Cortex of kidney (tissue), 1 donor: ENCODE data around the gene PARP16.

ENCODE experiments used
- DNase-seq: peaks from one replicate; lab custom pipeline; 2025; lab: John Stamatoyannopoulos, UW

The PARP16 gene, protein sequence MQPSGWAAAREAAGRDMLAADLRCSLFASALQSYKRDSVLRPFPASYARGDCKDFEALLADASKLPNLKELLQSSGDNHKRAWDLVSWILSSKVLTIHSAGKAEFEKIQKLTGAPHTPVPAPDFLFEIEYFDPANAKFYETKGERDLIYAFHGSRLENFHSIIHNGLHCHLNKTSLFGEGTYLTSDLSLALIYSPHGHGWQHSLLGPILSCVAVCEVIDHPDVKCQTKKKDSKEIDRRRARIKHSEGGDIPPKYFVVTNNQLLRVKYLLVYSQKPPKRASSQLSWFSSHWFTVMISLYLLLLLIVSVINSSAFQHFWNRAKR

GRCh38 chr15:65286704-65287519 lies at the start of gene PARP16:
PARP16 (minus strand) TSS chr15:65286883; CDS start chr15:65286426, 457 bp downstream.
- DNase-seq = peak; percentile 80

DNA sequence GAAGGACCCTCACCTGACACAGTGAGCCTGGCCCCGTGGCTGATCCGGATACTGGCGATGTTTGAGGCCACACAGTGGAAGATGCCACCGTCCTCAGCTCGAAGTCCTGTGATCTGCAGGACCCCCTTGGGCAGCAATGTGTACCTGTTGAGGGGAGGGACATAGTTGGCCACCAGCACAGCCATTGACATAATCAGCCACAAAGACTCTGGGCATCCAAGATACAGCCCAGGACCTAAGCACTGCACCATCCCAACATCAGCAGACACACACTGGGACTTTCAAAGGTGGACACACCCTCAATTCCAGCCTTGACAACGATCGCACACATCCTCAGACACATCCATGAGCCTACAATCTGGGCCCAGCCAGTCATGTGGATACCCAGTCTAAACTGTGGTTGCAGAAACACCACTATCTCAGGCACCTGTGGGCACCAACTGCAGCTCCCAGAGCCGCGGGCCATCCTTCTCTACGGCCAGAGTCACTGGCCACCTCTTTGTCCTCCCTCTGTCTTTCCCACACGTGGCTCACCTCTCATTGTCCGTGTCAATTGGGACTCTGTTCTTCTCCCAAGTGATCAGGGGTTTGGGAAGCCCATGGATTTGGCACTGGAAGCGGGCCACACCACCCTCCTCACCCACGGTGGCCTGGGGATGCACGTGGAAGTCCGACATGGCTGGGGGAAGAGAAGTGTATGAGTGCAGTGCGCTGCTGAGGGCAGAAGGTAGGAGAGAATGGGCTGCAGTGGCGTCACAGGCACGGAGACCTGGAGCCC lies 48.8 kb upstream of the PARP16 start:
- no peak for DNase-seq

DNA sequence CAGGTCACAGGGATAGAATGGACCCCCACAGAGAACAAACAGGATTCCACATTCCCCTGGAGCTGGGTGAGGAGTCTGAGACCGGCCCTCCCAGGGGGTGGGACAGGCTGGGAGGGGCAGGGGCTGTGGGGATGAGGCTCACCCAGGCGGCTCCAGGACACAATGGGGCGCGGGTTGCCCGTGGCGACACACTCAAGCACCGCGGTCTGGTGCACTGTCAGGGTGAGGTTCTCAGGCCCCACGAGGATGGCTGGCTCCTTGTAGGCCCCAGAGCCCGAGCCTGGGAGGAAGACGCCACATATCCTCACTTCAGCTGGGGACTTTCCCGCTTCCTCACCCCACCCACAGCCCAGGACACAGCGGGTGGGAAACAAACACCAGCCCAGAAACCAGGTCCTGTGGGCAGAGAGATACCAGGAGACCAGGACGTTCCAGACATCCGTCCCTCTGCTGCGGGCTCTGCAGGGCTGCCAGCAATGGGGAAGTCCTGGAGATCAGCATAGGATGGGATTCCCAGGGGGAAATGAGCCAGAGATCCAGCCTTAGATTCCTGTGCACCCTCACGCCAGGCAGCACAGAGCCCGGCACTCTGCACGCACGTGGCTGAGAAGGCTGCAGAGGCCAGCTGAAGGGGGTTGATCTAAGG lies 48.0 kb upstream of the PARP16 start:
- DNase-seq = no peak

- no peak for DNase-seq
Measured at GRCh38 chr15:65333856-65334255, 47.2 kb upstream of the PARP16 start.

- no peak for DNase-seq
Measured at GRCh38 chr15:65333148-65333820, 46.6 kb upstream of the PARP16 start.

DNA sequence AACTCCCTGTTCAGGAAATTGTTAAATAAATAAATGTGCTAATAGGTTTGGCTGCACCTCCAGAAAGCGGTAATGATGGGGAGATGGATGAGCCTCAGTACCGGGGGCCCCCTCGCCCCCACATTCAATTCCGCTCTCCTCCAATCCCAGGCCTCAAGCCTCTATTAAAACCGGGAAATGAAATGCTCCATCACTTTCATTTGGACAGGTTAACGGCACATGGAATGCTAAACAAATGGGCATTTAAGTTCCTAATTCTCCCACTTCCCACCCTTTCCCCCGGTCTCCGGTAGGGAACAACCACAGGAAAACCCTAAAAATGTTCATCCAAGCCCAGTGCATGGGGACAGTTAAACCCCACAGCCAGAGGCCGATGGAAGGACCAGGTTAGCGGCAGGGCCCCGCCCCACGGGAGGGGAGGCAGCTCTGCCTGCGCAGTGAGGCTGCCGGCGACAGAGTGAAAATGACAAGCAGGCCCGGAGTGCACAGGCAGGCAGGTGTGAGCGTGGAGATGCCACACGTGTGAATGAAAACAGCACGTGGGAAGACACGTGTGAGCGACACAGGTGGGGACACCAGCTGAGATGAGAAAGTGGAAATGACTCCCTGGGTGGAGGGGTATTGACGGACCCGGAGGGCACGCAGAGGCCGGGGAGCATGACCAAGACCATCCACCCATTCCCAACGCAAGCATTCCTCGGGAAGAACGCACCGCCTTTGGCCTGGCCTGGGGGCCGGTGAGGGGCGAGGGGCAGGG lies 45.9 kb upstream of the PARP16 start:
- no peak for DNase-seq

DNA sequence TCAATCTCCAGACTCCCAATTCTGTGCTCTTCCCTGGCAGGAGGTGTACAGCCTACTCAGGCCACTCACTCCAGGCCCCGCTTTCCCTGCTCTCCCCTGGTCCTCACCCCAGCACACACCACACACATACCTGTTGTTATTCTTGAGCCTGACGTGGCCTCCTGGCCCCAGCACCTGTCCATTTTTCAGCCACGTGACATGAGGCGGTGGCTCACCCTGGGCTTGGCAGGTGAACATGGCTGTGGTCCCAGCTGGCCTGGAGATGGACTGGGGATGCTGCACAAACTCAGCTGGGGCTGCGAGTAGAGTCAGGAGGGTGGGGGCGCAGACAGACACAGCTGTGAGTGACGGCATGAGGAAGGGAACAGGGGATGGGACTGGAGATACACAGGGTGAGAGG lies 45.1 kb upstream of the PARP16 start:
- no peak for DNase-seq

DNA sequence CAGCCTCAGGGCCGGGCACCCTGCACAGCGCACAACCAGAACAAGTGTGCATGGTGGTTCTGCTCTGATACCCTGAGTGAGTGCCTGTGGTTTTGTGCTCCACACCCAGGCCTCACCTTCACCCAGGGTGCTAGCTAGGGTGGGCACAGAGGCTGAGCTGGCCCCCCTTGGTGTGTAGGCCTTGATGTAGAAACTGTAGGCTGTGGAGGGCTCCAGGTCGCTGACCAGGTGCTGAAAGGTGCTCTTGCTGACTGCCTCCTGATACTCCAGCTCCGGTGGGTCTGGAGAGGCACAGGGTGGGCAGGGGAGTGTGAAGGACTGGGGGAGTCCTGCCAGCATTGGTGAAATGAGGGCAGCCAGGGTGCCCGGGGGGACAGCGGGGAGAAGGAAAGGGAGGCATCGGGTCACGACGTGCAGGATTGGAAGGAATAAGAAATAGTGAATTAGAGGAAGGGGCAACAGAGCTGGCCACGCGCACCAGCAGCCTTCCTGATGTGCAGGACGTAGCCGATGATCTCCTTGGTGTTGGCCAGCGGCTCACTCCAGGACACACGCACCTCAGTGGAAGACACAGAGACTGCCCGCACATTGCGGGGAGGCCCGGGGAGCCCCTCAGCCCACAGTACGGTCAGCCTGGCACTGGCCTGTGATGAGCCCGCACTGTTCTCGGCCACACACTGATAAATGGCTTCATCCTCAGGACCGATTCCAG lies 44.4 kb upstream of the PARP16 start:
- DNase-seq = no peak

DNA sequence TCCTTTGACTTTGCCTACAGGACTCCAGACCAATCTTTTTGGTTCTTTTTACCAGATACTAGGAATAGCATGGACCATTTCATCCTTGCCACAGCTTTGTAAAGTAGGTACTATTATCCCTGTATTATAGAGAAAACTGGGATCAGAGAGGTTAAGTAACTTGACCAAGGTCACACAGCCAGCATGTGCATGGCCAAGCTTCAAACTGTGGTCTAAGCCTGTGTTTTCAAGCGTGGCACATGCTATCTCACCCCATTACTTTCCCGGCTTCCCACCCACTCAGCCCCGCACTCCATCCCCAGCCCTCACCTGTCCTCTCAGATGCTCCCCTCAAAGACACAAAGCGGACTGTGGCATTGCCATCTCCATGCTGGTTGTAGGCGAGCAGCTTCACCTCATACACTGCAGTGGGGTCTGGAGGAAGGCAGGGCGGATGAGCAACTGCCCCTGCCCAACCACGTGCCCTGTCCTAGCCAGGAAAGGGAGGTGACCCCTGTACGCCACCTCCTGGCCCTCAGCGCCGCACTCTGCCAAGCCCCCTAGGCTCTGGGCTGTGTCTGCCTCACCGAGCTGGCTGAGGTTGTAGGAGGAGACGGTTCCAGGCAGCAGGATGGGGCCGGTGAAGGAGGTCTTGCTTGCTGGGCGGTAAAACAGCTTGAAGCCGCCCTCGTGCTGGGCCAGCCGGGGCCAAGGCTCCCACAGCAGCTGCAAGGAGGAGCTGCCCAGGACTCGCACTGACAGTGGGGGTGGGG lies 43.5 kb upstream of the PARP16 start:
- DNase-seq = no peak

DNA sequence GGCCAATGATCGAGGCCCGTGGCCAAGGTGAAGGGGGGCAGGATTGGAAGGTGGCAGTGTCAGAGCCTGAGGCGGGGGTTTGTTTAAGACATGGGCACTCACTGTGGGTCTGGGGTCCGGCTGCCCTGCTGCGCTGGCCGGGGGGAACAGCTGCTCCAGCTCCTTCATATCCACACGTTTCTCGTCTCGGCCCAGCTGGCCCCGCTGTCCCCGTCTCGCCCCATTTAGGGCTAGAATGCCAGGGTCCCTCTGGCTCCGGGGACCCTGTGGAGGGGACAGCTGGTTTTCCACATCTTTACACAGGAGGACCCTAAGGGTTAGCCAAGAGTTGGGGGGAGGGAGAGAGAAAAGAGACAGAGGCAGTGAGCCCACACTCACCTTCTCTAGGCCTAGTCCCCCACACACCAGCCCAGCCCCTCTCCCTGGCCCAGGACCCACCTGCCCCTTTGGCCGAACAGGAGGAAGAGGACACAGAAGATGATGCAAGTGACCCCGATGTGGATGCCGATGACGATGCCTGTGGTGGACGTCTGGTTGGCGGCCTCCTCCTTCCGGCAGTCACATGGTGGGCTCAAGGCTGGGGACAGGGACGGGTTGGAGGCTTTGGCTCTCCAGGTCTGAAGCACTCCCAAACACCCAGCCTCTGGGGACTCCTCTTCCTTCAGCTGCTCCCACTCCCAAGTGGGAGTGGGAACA lies 42.8 kb upstream of the PARP16 start:
- DNase-seq = no peak

- no peak for DNase-seq
Measured at GRCh38 chr15:65328506-65329287, 42.0 kb upstream of the PARP16 start.

- no peak for DNase-seq
Measured at GRCh38 chr15:65327651-65328393, 41.1 kb upstream of the PARP16 start.

- DNase-seq = no peak
Measured at GRCh38 chr15:65326818-65327217, 40.1 kb upstream of the PARP16 start.

DNA sequence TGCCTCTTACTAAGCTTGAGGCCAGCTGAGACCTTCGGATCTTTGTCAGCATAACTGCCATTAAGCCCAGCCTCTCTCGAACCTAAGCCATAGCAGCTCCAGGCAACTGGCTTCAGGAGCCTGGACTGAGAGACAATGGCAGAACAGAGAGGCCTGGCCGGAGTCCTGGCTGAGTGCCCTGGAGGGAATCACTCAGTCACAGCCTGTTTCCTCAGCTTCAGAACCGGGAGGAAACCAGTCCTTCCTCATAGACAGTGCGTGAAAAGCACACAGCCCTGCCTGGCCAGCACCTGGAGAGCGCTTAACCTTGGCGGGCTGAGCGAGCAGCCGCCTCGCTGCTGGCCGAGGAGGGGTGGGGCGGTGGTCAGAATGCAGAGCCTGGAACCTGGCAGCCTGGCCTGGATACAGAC lies 39.4 kb upstream of the PARP16 start:
- no peak for DNase-seq

- DNase-seq = no peak
Measured at GRCh38 chr15:65323071-65323511, 36.4 kb upstream of the PARP16 start.

DNA sequence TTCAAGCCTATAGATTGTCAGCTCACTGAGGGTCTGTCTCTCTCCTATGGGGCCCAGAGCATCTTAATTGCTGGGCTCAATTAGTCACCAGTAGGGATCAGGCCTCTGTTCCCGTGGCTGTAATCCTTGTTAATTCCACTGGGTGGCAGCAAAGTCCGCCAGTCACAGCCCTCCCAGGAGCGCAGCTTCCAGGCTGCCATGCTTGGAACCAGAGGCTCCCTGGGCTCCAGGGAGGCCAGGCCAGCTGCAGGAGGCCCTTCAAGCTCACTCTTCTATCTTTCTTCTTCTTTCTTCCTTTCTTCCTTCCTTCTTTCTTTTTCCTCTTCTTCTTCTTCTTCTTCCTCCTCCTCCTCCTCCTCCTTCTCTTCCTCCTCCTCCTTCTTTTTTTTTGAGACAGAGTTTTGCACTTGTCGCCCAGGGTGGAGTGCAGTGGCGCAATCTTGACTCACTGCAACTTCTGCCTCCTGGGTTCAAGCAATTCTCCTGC lies 32.2 kb upstream of the PARP16 start:
- no peak for DNase-seq

DNA sequence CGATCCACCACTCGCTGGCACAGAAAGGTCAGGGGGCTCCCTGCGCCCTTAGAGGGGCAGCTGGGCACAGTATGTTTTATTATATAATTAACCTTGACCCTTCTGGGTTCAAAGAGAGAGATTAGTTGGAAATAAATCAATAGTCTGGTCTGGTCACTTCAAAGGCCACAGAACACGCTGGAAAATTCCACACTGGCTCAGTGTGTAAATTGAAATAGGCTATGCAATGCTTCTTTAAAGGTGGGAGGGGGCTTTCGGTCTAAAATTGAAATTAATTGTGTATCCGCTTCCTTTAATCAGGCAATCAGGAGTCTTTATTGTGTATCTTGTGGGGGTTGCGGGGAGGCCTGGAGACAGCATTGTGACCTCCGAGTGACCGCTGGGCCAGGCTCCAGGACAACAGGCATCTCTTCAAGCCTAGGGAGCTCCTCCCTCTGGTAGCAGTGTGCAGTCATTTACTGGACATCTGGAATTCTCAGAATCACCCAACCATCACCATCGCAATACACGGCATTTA lies 25.8 kb upstream of the PARP16 start:
- DNase-seq = no peak
